AG10803 (cell line): ENCODE results near the gene RPRML.
A peak's percentile ranks its signal among the peaks of the same experiment; 100 is the strongest.

Source experiments
- DNase-seq: peaks from one replicate; pipeline ENCODE4 v3.0.0; 2010; ENCODE audit warnings: low read depth
- H3K4me3 ChIP-seq: 2 replicates; pipeline ENCODE4 v1.5.1; 2011; ENCODE audit warnings: mild to moderate bottlenecking, low read length, control low read depth
- TF ChIP-seq, protein P1 (sequence below): conservative IDR thresholded peaks from 2 replicates; pipeline ENCODE4 v1.5.1; 2011; ENCODE audit warnings: mild to moderate bottlenecking, low read length, control low read depth, inconsistent platforms

RPRML gene

GRCh38 chr17:46984341-46984740, 5.3 kb upstream of the RPRML start:
- TF ChIP-seq, protein P1, sequence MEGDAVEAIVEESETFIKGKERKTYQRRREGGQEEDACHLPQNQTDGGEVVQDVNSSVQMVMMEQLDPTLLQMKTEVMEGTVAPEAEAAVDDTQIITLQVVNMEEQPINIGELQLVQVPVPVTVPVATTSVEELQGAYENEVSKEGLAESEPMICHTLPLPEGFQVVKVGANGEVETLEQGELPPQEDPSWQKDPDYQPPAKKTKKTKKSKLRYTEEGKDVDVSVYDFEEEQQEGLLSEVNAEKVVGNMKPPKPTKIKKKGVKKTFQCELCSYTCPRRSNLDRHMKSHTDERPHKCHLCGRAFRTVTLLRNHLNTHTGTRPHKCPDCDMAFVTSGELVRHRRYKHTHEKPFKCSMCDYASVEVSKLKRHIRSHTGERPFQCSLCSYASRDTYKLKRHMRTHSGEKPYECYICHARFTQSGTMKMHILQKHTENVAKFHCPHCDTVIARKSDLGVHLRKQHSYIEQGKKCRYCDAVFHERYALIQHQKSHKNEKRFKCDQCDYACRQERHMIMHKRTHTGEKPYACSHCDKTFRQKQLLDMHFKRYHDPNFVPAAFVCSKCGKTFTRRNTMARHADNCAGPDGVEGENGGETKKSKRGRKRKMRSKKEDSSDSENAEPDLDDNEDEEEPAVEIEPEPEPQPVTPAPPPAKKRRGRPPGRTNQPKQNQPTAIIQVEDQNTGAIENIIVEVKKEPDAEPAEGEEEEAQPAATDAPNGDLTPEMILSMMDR = no peak
- H3K4me3 ChIP-seq = no peak overlapping the region
- no peak for DNase-seq

DNA sequence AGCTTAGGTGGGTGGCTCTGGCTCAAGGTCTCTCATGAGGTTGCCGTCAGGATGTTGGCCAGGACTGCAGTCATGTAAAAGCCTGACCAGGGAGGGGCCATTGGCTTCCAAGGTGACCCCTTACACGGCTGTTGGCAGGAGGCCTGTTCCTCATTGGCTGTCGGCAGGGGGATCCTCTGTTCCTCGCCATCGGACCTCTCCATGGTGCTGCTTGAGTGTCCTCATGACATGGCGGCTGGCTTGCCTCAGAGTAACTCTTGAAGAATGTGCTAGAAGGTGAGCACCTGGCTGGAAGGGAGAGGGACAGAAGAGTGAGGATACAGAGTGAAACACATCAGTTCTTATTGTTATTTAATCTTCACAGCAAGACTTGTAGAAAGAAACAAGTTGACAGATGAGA, 4.7 kb upstream of the RPRML start:
- no peak overlapping the region for H3K4me3 ChIP-seq
- no peak for DNase-seq
- TF ChIP-seq, protein P1 = no peak

- no peak overlapping the region for H3K4me3 ChIP-seq
- TF ChIP-seq, protein P1 = no peak
- no peak for DNase-seq
Observed at GRCh38 chr17:46982577-46982976, 3.5 kb upstream of the RPRML start.

- H3K4me3 ChIP-seq = peak overlapping the region; percentile 30
- no peak for DNase-seq
Observed at GRCh38 chr17:46978489-46979146, 435 bp downstream of the RPRML start.

GRCh38 chr17:46977750-46978488, 1.1 kb downstream of the RPRML start:
- TF ChIP-seq, protein P1 = no peak
- no peak for DNase-seq
- H3K4me3 ChIP-seq = no peak overlapping the region

More at GRCh38 chr17:46978489-46979146, 435 bp downstream of the RPRML start:
- TF ChIP-seq, protein P1 = no peak

- TF ChIP-seq, protein P1 = peak; percentile 33
- DNase-seq = no peak
- H3K4me3 ChIP-seq = no peak overlapping the region
Observed at GRCh38 chr17:46977348-46977747, 1.7 kb downstream of the RPRML start.

- TF ChIP-seq, protein P1 = no peak
- no peak for DNase-seq
- no peak overlapping the region for H3K4me3 ChIP-seq
Observed at GRCh38 chr17:46976626-46977270, 2.3 kb downstream of the RPRML start.
